ENCODE data around the gene ABCC2. TPM values are rescaled to one million over a fixed set of nuclear protein-coding genes. Genes with fewer than 3 reads are reported as not detected.

ABCC2 gene
- total RNA-seq, 3 donors from 2014 or later = 1.3 to 1.5 (median 1.3) TPM

DNA sequence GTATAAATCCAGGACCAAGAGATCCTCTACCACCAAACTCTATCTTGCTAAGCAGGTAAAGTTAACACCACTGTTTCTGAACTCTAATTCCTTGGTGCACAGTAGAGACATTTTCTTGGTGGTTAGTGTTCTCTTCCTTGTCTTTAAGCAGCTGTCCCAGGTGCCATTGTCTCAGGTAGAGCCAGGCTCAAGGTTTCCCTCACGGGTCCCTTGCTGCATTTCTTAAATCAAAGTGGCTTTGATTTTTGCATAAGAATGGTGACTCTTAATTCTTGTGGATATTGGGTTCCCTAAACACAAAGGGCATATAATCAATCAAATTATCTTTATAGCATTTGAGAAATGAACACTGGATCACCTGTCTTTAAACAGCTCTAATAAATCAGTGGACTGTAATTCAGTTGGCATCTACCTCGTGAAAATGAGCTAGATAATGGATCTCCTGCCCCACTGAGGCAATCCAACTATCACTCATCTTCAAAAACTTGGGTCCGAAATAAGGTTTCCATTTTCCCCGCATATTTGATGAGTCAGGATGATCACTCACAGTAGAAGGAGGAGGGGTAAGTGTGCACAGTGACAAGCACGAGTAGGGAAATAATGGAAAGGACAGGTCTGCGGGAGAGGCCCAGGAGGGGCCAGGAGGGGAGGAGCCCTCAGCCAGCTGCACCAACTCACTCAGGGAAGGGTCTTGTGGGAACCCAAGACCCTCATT, 2.4 kb downstream of the ABCC2 start:
- Mint-ChIP-seq H3K4me3 (no peak overlapping the region), H3K9me3 (no peaks in the 10 kb centered on the region), H3K4me1 (ENCODE audit: low read depth) (no peaks in the 10 kb centered on the region), H3K27me3 (ENCODE audit: low read depth) (no peaks in the 10 kb centered on the region), H3K36me3 (ENCODE audit: insufficient read depth) (peaks cover 8% of the 10 kb centered on the region)
- ATAC-seq = no peak
- DNase-seq = no peak

DNA sequence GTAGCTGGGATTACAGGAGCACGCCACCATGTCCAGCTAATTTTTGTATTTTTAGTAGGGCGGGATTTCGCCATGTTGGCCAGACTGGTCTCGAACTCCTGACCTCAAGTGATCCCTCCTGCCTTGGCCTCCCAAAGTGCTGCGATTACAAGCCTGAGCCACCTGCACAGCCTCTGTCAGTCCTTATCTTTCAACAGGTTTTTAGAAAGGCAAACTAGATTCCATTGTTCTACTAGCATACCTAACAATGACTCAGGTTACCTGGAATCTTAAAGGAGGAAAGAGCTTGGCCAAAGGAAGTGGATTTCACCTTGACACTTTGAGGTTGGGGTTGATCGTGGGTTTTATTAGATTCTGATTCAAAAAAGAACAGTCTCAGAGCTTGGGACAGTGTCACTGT, 3.2 kb downstream of the ABCC2 start:
- ATAC-seq = no peak
- no peak overlapping the region for H3K4me3 Mint-ChIP-seq
- H3K36me3 Mint-ChIP-seq (ENCODE audit: insufficient read depth) = peaks cover 8% of the 10 kb centered on the region
- H3K4me1 Mint-ChIP-seq (ENCODE audit: low read depth) = no peaks in the 10 kb centered on the region
- no peak for DNase-seq
- H3K27me3 Mint-ChIP-seq (ENCODE audit: low read depth) = no peaks in the 10 kb centered on the region
- H3K9me3 Mint-ChIP-seq = no peaks in the 10 kb centered on the region

DNA sequence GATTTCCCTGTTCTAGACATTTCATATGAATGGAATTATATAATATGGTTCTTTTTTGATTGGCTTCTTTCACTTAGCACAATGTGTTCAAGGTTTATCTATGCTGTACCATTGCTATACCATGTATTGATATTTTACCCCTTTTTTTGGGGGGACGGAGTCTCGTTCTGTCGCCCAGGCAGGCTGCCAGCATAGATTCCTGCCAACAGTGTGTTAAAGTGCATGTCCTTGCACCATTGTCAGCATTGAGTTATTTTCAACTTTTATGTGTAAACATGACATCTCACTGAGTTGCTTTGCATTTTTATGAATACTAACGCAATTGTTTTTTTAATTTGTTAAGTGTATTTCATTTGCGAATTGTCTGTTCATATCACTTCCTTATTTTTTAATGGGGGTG, 4.9 kb downstream of the ABCC2 start:
- Mint-ChIP-seq H3K9me3 (no peaks in the 10 kb centered on the region), H3K4me3 (no peak overlapping the region), H3K36me3 (ENCODE audit: insufficient read depth) (peaks cover 9% of the 10 kb centered on the region), H3K4me1 (ENCODE audit: low read depth) (no peaks in the 10 kb centered on the region), H3K27me3 (ENCODE audit: low read depth) (no peaks in the 10 kb centered on the region)
- no peak for DNase-seq
- no peak for ATAC-seq

DNA sequence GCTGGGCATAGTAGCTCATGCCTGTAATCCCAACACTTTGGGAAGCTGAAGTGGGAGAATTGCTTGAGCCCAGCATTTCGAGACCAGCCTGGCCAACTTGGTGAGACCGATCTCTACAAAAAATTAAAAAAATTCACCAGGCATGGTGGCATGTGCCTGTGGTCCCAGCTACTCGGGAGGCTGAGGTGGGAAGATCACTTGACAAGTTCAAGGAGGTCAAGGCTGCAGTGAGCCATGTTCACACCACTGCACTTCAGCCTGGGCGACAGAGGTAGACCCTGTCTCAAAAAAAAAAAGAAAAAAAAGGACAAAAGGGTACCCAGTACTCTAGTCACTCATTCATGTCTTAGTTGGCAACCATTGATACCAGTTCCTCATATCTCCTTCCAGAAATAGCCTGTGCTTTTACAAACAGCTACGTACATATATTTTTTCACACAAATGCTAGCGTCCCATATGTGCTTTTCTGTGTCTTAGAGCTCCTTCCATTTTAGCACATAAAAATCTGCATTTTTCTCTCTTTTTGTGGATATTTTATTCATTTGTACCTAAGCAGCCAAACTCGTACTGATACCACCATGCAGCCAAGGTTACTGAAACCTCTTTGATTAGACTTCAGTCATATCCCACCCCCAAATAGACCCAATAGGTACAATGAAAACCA, 5.5 kb downstream of the ABCC2 start:
- Mint-ChIP-seq H3K9me3 (no peaks in the 10 kb centered on the region), H3K36me3 (ENCODE audit: insufficient read depth) (peaks cover 10% of the 10 kb centered on the region), H3K4me3 (no peak overlapping the region), H3K27me3 (ENCODE audit: low read depth) (no peaks in the 10 kb centered on the region), H3K4me1 (ENCODE audit: low read depth) (no peaks in the 10 kb centered on the region)
- DNase-seq (no peak), ATAC-seq (no peak)

DNA sequence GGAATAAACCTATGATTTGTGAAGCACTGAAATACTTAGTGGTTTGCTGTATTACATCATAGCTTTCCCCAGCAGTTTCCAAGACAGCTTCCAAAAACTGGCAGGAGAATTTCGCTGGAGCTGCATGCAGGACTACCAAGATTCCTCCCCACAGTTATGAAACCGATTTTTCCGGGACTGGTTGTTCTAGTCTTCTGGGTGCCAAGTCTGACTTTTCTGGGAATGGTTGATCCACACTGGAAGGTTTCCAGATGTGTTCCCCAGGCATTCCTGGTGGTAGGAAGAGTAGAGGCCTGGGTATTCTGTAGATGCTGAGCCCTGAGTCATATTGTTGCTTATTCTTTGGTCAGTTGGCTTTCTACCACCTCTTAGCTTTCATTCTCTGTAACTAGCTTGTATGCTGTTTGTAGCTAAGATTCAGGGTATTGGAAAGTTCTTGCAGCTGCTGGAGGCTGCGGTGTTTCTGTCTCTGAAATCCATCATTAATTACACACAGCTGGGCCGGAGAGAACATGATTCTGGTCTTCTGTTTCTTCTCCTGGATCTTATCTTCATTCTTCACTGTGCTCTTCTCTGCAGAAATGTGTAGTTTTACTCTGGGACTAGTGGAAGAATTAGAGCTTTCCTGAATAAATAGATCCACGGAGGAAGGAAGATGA, 6.3 kb downstream of the ABCC2 start:
- Mint-ChIP-seq H3K9me3 (no peaks in the 10 kb centered on the region), H3K36me3 (ENCODE audit: insufficient read depth) (peaks cover 14% of the 10 kb centered on the region), H3K4me1 (ENCODE audit: low read depth) (no peaks in the 10 kb centered on the region), H3K4me3 (no peak overlapping the region), H3K27me3 (ENCODE audit: low read depth) (no peaks in the 10 kb centered on the region)
- ATAC-seq (no peak), DNase-seq (no peak)

DNA sequence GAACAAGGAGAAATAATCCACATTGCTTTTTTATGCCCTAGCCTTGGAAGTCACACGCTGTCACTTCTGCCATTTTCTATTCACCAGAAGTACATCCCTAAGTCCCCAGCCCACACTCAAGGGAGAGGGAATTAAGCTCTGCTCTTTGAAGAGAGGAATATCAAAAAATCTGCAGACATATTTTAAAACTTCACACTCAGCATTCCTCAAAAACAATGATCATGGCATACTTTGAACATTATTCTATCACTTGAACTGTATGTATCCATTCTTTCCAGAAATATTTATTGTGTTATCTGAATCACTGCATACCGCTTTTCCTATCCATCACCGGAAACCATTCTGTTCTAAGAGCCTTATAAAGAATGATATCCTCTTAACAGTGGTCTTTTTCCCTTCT, 9.4 kb downstream of the ABCC2 start:
- H3K27me3 Mint-ChIP-seq (ENCODE audit: low read depth) = no peaks in the 10 kb centered on the region

DNA sequence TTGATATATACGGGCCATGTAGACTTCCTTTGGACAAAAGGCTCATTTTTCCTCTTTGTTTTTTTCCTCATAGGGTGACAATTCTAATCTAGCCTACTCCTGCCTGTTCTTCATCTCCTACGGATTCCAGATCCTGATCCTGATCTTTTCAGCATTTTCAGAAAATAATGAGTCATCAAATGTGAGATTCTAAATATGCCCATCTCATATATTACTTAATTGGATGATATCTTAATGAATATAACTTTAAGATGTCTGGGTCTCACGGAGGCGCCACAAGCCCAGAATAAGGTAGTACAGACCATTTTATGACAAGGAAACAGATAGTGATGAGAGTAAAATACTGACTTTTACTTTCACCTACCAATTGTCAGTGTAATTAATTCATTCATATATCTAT, 11.4 kb downstream of the ABCC2 start:
- no peaks in the 10 kb centered on the region for H3K9me3 Mint-ChIP-seq
- ATAC-seq (no peak), DNase-seq (no peak)
- H3K36me3 Mint-ChIP-seq (ENCODE audit: insufficient read depth) = peaks cover 11% of the 10 kb centered on the region
- no peaks in the 10 kb centered on the region for H3K27me3 Mint-ChIP-seq (ENCODE audit: low read depth)
- no peaks in the 10 kb centered on the region for H3K4me1 Mint-ChIP-seq (ENCODE audit: low read depth)
- no peak overlapping the region for H3K4me3 Mint-ChIP-seq

More for the DNA sequence above, 9.4 kb downstream of the ABCC2 start:
- H3K36me3 Mint-ChIP-seq (ENCODE audit: insufficient read depth) = peaks cover 16% of the 10 kb centered on the region
- DNase-seq (no peak), ATAC-seq (no peak)
- H3K4me3 Mint-ChIP-seq = no peak overlapping the region
- H3K9me3 Mint-ChIP-seq = no peaks in the 10 kb centered on the region
- H3K4me1 Mint-ChIP-seq (ENCODE audit: low read depth) = no peaks in the 10 kb centered on the region

DNA sequence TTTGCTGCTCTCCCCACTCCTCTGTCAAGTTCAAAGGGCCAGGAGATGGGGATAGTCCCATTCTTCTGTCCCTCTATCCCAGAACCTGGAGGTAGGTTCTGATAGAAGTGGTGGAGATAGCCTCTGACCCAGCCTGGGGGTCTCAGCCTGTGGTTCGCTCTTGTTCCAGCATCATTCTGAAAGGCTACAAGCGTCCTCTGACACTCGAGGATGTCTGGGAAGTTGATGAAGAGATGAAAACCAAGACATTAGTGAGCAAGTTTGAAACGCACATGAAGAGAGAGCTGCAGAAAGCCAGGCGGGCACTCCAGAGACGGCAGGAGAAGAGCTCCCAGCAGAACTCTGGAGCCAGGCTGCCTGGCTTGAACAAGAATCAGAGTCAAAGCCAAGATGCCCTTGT, 14.5 kb downstream of the ABCC2 start:
- H3K36me3 Mint-ChIP-seq (ENCODE audit: insufficient read depth) = peaks cover 11% of the 10 kb centered on the region
- H3K9me3 Mint-ChIP-seq = no peaks in the 10 kb centered on the region
- no peak overlapping the region for H3K4me3 Mint-ChIP-seq
- DNase-seq = no peak
- no peaks in the 10 kb centered on the region for H3K4me1 Mint-ChIP-seq (ENCODE audit: low read depth)
- no peak for ATAC-seq
- H3K27me3 Mint-ChIP-seq (ENCODE audit: low read depth) = no peaks in the 10 kb centered on the region

DNA sequence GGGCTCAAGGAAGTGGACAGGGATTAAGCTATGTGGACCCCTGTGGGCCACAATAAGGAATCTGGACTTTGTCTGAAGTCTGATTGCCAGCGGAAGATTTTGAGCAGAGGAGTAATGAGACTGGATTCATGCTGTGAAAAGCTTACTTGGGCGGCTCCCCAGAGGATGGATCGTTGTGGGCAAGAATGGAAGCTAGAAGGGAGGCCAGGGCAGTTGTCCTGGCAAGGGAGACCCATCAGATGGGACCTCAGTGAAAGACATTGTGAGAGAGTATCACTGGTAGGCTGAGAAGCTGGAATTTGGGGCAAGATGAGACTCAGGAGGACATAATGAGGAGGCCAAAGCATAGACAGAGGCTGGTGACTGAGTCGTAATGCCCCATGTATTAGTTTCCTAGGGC, 15.6 kb downstream of the ABCC2 start:
- ATAC-seq = no peak
- Mint-ChIP-seq H3K36me3 (ENCODE audit: insufficient read depth) (peaks cover 9% of the 10 kb centered on the region), H3K27me3 (ENCODE audit: low read depth) (no peaks in the 10 kb centered on the region), H3K9me3 (no peaks in the 10 kb centered on the region), H3K4me1 (ENCODE audit: low read depth) (no peaks in the 10 kb centered on the region), H3K4me3 (no peak overlapping the region)
- DNase-seq = no peak

DNA sequence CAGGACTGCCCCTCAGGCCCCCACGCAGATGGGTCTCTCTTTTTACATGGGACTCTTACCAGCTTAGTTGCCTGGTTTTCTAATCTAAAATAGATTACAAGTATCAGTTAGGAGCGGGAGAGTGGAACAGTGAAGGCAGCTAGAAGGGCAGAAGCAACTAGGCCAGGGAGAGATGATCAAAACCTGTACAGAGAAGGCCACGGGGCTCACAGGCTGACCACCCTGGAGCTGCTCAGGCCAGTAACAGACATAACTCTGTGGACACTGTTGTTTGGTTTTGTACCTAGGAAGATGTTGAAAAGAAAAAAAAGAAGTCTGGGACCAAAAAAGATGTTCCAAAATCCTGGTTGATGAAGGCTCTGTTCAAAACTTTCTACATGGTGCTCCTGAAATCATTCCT, 16.5 kb downstream of the ABCC2 start:
- Mint-ChIP-seq H3K27me3 (ENCODE audit: low read depth) (no peaks in the 10 kb centered on the region), H3K9me3 (no peaks in the 10 kb centered on the region), H3K4me3 (no peak overlapping the region), H3K36me3 (ENCODE audit: insufficient read depth) (no peaks in the 10 kb centered on the region), H3K4me1 (ENCODE audit: low read depth) (no peaks in the 10 kb centered on the region)
- DNase-seq = no peak
- ATAC-seq = no peak

DNA sequence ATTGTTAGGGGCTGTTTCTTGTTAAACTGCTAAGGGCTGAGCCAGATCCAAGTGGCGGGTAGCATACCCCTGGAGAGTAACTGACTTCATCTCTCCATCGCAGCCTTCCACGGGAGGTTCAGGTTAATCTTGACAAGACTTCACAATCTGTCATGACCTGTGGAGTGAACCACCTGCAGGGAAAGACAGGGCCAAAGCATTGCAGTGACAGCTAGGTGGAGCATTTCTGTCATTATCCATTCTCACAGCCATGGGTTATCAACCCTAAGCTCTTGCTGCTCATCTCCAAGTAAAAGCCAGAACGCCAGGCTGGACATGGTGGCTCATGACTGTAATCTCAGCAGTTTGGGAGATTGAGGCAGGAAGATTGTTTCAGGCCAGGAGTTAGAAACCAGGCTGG, 17.2 kb downstream of the ABCC2 start:
- H3K4me3 Mint-ChIP-seq = no peak overlapping the region
- DNase-seq (no peak), ATAC-seq (no peak)
- H3K9me3 Mint-ChIP-seq = no peaks in the 10 kb centered on the region
- no peaks in the 10 kb centered on the region for H3K27me3 Mint-ChIP-seq (ENCODE audit: low read depth)
- no peaks in the 10 kb centered on the region for H3K36me3 Mint-ChIP-seq (ENCODE audit: insufficient read depth)
- H3K4me1 Mint-ChIP-seq (ENCODE audit: low read depth) = no peaks in the 10 kb centered on the region

DNA sequence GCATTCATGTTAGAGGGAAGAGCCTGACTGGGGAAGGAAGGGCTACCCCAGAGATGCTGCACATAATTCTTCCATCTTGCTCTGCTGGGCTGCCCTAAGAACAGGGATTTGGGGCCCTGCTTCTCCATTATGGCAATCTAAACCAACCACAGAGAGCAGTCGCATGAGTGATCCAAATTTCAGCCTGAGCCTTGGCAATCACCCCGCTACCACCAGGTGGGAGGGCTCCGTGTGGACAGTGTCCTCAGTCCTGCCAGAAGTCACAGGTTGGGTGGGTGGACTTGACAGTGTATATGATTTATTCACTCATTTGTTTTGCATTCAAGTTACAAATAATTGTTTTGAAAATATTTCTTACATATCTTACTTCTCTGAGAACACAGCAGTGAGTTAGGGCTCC, 22.0 kb downstream of the ABCC2 start:
- ATAC-seq (no peak), DNase-seq (no peak)
- H3K9me3 Mint-ChIP-seq = no peaks in the 10 kb centered on the region
- H3K27me3 Mint-ChIP-seq (ENCODE audit: low read depth) = no peaks in the 10 kb centered on the region
- H3K36me3 Mint-ChIP-seq (ENCODE audit: insufficient read depth) = peaks cover 7% of the 10 kb centered on the region
- no peaks in the 10 kb centered on the region for H3K4me1 Mint-ChIP-seq (ENCODE audit: low read depth)
- H3K4me3 Mint-ChIP-seq = no peak overlapping the region

DNA sequence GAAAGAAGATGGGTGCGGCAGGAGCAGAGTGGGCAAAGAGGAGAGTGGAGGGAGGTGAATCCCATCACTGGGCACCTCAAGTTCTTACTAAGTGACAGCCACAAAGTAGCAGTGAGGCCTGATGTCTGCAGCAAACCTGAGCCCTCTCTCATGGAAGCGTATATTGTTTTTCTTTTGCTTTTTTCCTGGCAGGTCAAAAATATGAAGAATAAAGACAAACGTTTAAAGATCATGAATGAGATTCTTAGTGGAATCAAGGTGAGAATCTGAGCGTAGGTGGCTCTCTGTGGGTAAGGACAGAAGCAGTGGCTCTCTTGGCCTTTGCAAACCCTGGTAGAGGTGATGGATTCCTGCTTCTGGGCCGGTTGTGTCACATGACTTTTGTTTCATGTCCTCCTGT, 22.8 kb downstream of the ABCC2 start:
- ATAC-seq (no peak), DNase-seq (no peak)
- Mint-ChIP-seq H3K9me3 (no peaks in the 10 kb centered on the region), H3K27me3 (ENCODE audit: low read depth) (no peaks in the 10 kb centered on the region), H3K4me3 (no peak overlapping the region), H3K4me1 (ENCODE audit: low read depth) (no peaks in the 10 kb centered on the region), H3K36me3 (ENCODE audit: insufficient read depth) (peaks cover 7% of the 10 kb centered on the region)

DNA sequence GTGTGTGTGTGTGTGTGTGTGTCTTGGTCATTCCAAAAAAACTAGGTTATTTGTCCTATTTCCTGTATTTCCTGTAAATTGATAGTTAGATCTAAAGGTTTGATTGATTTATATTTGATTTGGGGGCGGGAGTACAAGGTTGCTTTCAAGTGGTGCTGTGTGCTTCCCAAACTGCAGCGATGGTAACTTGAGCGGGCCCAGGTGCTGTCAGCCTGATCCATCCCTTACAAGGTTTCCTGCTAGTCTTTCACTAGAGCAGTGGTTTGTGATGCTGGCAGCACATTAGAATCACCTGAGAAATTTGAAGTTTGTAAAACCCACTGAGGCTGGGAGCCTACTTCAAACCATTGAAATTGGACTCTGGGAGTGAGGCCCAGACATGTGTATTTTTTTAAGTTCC, 23.7 kb downstream of the ABCC2 start:
- no peaks in the 10 kb centered on the region for H3K9me3 Mint-ChIP-seq

DNA sequence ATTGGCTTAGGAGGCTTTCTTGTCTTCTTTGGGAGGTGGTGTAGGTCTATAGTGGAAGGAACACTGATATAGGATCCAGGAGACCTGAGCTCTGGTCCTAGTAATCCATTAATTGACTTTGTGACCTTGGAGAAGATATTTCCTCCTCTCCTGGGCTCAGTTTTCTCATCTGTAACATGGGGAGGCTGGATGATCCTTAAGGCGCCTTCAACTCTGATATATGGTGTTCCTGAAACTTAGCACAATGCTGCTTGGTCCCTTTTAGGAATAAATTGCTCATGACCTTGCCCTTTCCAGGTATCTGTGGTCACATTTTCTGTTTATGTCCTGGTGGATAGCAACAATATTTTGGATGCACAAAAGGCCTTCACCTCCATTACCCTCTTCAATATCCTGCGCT, 25.3 kb downstream of the ABCC2 start:
- Mint-ChIP-seq H3K36me3 (ENCODE audit: insufficient read depth) (peaks cover 7% of the 10 kb centered on the region), H3K27me3 (ENCODE audit: low read depth) (no peaks in the 10 kb centered on the region), H3K9me3 (no peaks in the 10 kb centered on the region), H3K4me1 (ENCODE audit: low read depth) (no peaks in the 10 kb centered on the region), H3K4me3 (no peak overlapping the region)
- ATAC-seq (no peak), DNase-seq (no peak)

More for the DNA sequence above, 23.7 kb downstream of the ABCC2 start:
- peaks cover 7% of the 10 kb centered on the region for H3K36me3 Mint-ChIP-seq (ENCODE audit: insufficient read depth)
- no peaks in the 10 kb centered on the region for H3K27me3 Mint-ChIP-seq (ENCODE audit: low read depth)
- H3K4me3 Mint-ChIP-seq = no peak overlapping the region
- ATAC-seq (no peak), DNase-seq (no peak)
- no peaks in the 10 kb centered on the region for H3K4me1 Mint-ChIP-seq (ENCODE audit: low read depth)
